ENCODE measurements around the gene PTPRD. TPM values are rescaled to one million over a fixed set of nuclear protein-coding genes. Genes with fewer than 3 reads are reported as not detected.

Gene PTPRD
- total RNA-seq, 2 experiments from 2014 or later = not detected

- intact Hi-C loops (cut with micrococcal nuclease) = loop anchor here (2.0 to 10.0 kb wide), 2 partner anchors 246 to 454 kb away; no protein-coding TSS in a partner anchor
- peak; percentile 4 for DNase-seq
Observed at GRCh38 chr9:8430945-8431344, 2181.9 kb downstream of the PTPRD start.

GRCh38 chr9:8429768-8430167 lies 2183.0 kb downstream of the PTPRD start:
- Mint-ChIP-seq H3K27ac (no peak overlapping the region), H3K27me3 (ENCODE audit: low read depth) (peaks cover under 1% of the 10 kb centered on the region), H3K4me3 (no peak overlapping the region), H3K4me1 (ENCODE audit: low read depth) (peaks cover 22% of the 10 kb centered on the region), H3K9me3 (no peaks in the 10 kb centered on the region), H3K36me3 (ENCODE audit: low read depth) (no peaks in the 10 kb centered on the region)
- CTCF ChIA-PET = no interaction called here
- no peak for DNase-seq
- intact Hi-C loops (cut with micrococcal nuclease) = loop anchor here (2.0 to 10.0 kb wide), 2 partner anchors 245 to 453 kb away; no protein-coding TSS in a partner anchor

More at GRCh38 chr9:8430945-8431344, 2181.9 kb downstream of the PTPRD start:
- H3K36me3 Mint-ChIP-seq (ENCODE audit: low read depth) = no peaks in the 10 kb centered on the region
- no peak overlapping the region for H3K27ac Mint-ChIP-seq
- H3K9me3 Mint-ChIP-seq = no peaks in the 10 kb centered on the region
- H3K4me1 Mint-ChIP-seq (ENCODE audit: low read depth) = peaks cover 22% of the 10 kb centered on the region
- no peak overlapping the region for H3K4me3 Mint-ChIP-seq
- CTCF ChIA-PET = interaction anchor here (0.7 kb wide), 1 partner anchor 23 kb away, joined by 3 read pairs; no protein-coding TSS in a partner anchor
- peaks cover 3% of the 10 kb centered on the region for H3K27me3 Mint-ChIP-seq (ENCODE audit: low read depth)

- no peak overlapping the region for H3K4me3 Mint-ChIP-seq
- H3K9me3 Mint-ChIP-seq = no peaks in the 10 kb centered on the region
- CTCF ChIA-PET = no interaction called here
- H3K27me3 Mint-ChIP-seq (ENCODE audit: low read depth) = no peaks in the 10 kb centered on the region
- H3K27ac Mint-ChIP-seq = no peak overlapping the region
- intact Hi-C loops (cut with micrococcal nuclease) = no loop called here
- H3K36me3 Mint-ChIP-seq (ENCODE audit: low read depth) = no peaks in the 10 kb centered on the region
- DNase-seq = no peak
- peaks cover 22% of the 10 kb centered on the region for H3K4me1 Mint-ChIP-seq (ENCODE audit: low read depth)
Observed at GRCh38 chr9:8429157-8429556, 2183.6 kb downstream of the PTPRD start.

- Mint-ChIP-seq H3K4me3 (no peak overlapping the region), H3K36me3 (ENCODE audit: low read depth) (no peaks in the 10 kb centered on the region), H3K4me1 (ENCODE audit: low read depth) (peaks cover 22% of the 10 kb centered on the region), H3K9me3 (no peaks in the 10 kb centered on the region), H3K27me3 (ENCODE audit: low read depth) (no peaks in the 10 kb centered on the region), H3K27ac (peak overlapping the region; percentile 22)
- DNase-seq = no peak
- CTCF ChIA-PET = no interaction called here
- intact Hi-C loops (cut with micrococcal nuclease) = no loop called here
Observed at GRCh38 chr9:8428389-8428788, 2184.4 kb downstream of the PTPRD start.

- H3K4me3 Mint-ChIP-seq = no peak overlapping the region
- CTCF ChIA-PET = no interaction called here
- no peaks in the 10 kb centered on the region for H3K9me3 Mint-ChIP-seq
- peaks cover 3% of the 10 kb centered on the region for H3K27me3 Mint-ChIP-seq (ENCODE audit: low read depth)
- H3K36me3 Mint-ChIP-seq (ENCODE audit: low read depth) = no peaks in the 10 kb centered on the region
- intact Hi-C loops (cut with micrococcal nuclease) = no loop called here
- H3K4me1 Mint-ChIP-seq (ENCODE audit: low read depth) = peaks cover 16% of the 10 kb centered on the region
- no peak overlapping the region for H3K27ac Mint-ChIP-seq
- no peak for DNase-seq
Observed at GRCh38 chr9:8424786-8425410, 2187.9 kb downstream of the PTPRD start.

GRCh38 chr9:8420416-8420815 lies 2192.4 kb downstream of the PTPRD start:
- Mint-ChIP-seq H3K27ac (no peak overlapping the region), H3K4me3 (no peak overlapping the region), H3K27me3 (ENCODE audit: low read depth) (peaks cover 5% of the 10 kb centered on the region), H3K36me3 (ENCODE audit: low read depth) (no peaks in the 10 kb centered on the region), H3K9me3 (no peaks in the 10 kb centered on the region), H3K4me1 (ENCODE audit: low read depth) (no peaks in the 10 kb centered on the region)
- CTCF ChIA-PET = interaction anchor here (0.6 kb wide), 2 partner anchors 25 to 44 kb away, joined by 3 read pairs; no protein-coding TSS in a partner anchor
- intact Hi-C loops (cut with micrococcal nuclease) = no loop called here
- DNase-seq = no peak

GRCh38 chr9:8419596-8420275 lies 2193.1 kb downstream of the PTPRD start:
- CTCF ChIA-PET = interaction anchor here (0.6 kb wide), 1 partner anchor 44 kb away, joined by 3 read pairs; no protein-coding TSS in a partner anchor
- Mint-ChIP-seq H3K36me3 (ENCODE audit: low read depth) (no peaks in the 10 kb centered on the region), H3K27me3 (ENCODE audit: low read depth) (peaks cover 5% of the 10 kb centered on the region), H3K4me1 (ENCODE audit: low read depth) (no peaks in the 10 kb centered on the region), H3K27ac (no peak overlapping the region), H3K9me3 (no peaks in the 10 kb centered on the region), H3K4me3 (no peak overlapping the region)
- intact Hi-C loops (cut with micrococcal nuclease) = loop anchor here (10.0 kb wide), 2 partner anchors 475 to 935 kb away; no protein-coding TSS in a partner anchor
- no peak for DNase-seq

GRCh38 chr9:8417341-8417740 lies 2195.5 kb downstream of the PTPRD start:
- Mint-ChIP-seq H3K27ac (no peak overlapping the region), H3K27me3 (ENCODE audit: low read depth) (peaks cover 8% of the 10 kb centered on the region), H3K4me3 (no peak overlapping the region), H3K36me3 (ENCODE audit: low read depth) (no peaks in the 10 kb centered on the region), H3K9me3 (no peaks in the 10 kb centered on the region), H3K4me1 (ENCODE audit: low read depth) (no peaks in the 10 kb centered on the region)
- DNase-seq = no peak
- intact Hi-C loops (cut with micrococcal nuclease) = loop anchor here (10.0 kb wide), 2 partner anchors 477 to 937 kb away; no protein-coding TSS in a partner anchor
- CTCF ChIA-PET = interaction anchor here (0.6 to 1.5 kb wide), 2 partner anchors 10 to 137 kb away, joined by 3 to 4 read pairs; no protein-coding TSS in a partner anchor

- intact Hi-C loops (cut with micrococcal nuclease) = loop anchor here (10.0 kb wide), 2 partner anchors 482 to 942 kb away; no protein-coding TSS in a partner anchor
- Mint-ChIP-seq H3K9me3 (no peaks in the 10 kb centered on the region), H3K27ac (no peak overlapping the region), H3K4me1 (ENCODE audit: low read depth) (peaks cover 6% of the 10 kb centered on the region), H3K4me3 (no peak overlapping the region), H3K36me3 (ENCODE audit: low read depth) (no peaks in the 10 kb centered on the region), H3K27me3 (ENCODE audit: low read depth) (peaks cover 3% of the 10 kb centered on the region)
- DNase-seq = no peak
- CTCF ChIA-PET = no interaction called here
Observed at GRCh38 chr9:8412327-8412726, 2200.5 kb downstream of the PTPRD start.

- Mint-ChIP-seq H3K27ac (no peak overlapping the region), H3K9me3 (no peaks in the 10 kb centered on the region), H3K4me1 (ENCODE audit: low read depth) (peaks cover 6% of the 10 kb centered on the region), H3K27me3 (ENCODE audit: low read depth) (peaks cover 3% of the 10 kb centered on the region), H3K36me3 (ENCODE audit: low read depth) (no peaks in the 10 kb centered on the region), H3K4me3 (no peak overlapping the region)
- intact Hi-C loops (cut with micrococcal nuclease) = no loop called here
- DNase-seq = no peak
- CTCF ChIA-PET = no interaction called here
Observed at GRCh38 chr9:8408575-8409190, 2204.1 kb downstream of the PTPRD start.

- H3K4me3 Mint-ChIP-seq = no peak overlapping the region
- intact Hi-C loops (cut with micrococcal nuclease) = no loop called here
- no peaks in the 10 kb centered on the region for H3K9me3 Mint-ChIP-seq
- no peaks in the 10 kb centered on the region for H3K27me3 Mint-ChIP-seq (ENCODE audit: low read depth)
- H3K27ac Mint-ChIP-seq = no peak overlapping the region
- H3K4me1 Mint-ChIP-seq (ENCODE audit: low read depth) = no peaks in the 10 kb centered on the region
- DNase-seq = no peak
- H3K36me3 Mint-ChIP-seq (ENCODE audit: low read depth) = no peaks in the 10 kb centered on the region
- CTCF ChIA-PET = no interaction called here
Observed at GRCh38 chr9:8401961-8402705, 2210.7 kb downstream of the PTPRD start.

GRCh38 chr9:8400378-8400777 lies 2212.4 kb downstream of the PTPRD start:
- no peaks in the 10 kb centered on the region for H3K36me3 Mint-ChIP-seq (ENCODE audit: low read depth)
- CTCF ChIA-PET = interaction anchor here (0.6 to 0.7 kb wide), 2 partner anchors 17 to 25 kb away, joined by 3 to 4 read pairs; no protein-coding TSS in a partner anchor
- H3K4me1 Mint-ChIP-seq (ENCODE audit: low read depth) = no peaks in the 10 kb centered on the region
- H3K9me3 Mint-ChIP-seq = no peaks in the 10 kb centered on the region
- H3K4me3 Mint-ChIP-seq = no peak overlapping the region
- intact Hi-C loops (cut with micrococcal nuclease) = no loop called here
- DNase-seq = no peak
- no peaks in the 10 kb centered on the region for H3K27me3 Mint-ChIP-seq (ENCODE audit: low read depth)
- H3K27ac Mint-ChIP-seq = no peak overlapping the region

Measured in activated naive CD4-positive, alpha-beta T cell treated with anti-CD3 and anti-CD28 coated beads for 36 hours (primary cell).